ENCODE data around the gene BDH2.

Gene BDH2

DNA sequence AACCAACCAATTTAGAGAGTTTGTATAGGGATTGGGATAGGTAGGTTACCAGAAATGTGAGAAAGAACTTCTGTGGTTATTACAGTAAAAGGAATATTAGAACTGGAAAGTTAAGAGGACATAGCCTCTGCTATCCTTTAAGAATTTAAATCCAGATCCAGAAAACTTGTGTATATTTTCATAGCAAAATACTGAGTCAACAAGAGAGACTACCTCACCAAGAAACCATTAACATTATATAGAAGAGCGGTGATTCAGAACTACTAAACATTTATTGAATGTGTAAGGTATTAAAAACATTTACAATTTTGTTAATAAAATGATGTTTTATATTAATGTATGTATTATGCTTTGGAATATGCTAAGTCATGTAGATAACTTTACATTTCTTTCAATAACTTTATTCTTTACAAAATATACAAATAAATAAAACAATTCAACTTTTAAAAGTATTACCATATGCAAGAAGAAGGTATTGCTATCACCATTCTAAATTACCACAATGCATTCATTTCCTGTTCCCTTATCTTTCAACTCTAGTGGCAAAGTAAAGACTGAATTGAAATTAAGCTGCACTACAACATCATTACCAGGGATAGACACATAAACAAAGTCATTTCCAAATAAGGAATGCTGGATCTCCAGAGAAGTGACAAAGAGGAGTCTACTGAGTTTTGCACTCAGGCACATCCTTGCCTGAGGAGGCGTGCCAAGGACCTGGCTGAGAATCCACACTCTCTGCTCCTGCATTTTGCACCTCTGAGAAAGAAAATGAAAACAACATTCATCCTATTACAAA is 6.1 kb upstream of the BDH2 start:
- no peak overlapping the region for H3K4me3 ChIP-seq (ENCODE audit: extremely low read depth, insufficient read depth, low read length, poor library complexity, severe bottlenecking)
- peaks cover 38% of the 10 kb centered on the region for H3K36me3 ChIP-seq (ENCODE audit: control insufficient read depth, insufficient read depth, low read length)
- no peaks in the 10 kb centered on the region for H3K4me1 ChIP-seq (ENCODE audit: control insufficient read depth, insufficient read depth, low read length, poor library complexity, severe bottlenecking)
- H3K27ac ChIP-seq (ENCODE audit: low read depth, low read length, severe bottlenecking): no peak overlapping the region
- WGBS, 2 experiments (ENCODE audit: insufficient coverage in 2 of 2): no CpG with 5 or more reads among the region's 2 CpGs
- no peaks in the 10 kb centered on the region for H3K9me3 ChIP-seq (ENCODE audit: control insufficient read depth, low read length)

DNA sequence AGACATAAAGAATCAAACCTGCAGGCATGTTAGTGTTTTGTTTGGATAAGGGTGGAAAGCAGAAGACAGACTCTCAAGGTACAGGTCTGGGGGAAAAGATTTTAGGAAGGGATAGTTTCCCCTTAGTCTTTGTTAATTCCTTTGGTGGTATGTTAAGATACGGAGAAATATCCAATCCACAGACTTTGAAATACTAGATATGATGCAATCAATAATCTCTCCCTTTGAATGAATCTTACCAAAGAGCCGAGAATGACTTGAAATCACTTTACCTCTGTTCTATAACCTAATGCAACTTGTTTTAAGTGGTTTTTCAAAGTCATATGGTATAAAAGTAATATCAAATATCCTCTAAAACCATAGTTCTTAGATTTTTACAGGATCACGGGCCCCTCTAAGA is 5.3 kb upstream of the BDH2 start:
- Histone ChIP-seq H3K36me3 (ENCODE audit: control insufficient read depth, insufficient read depth, low read length) (peaks cover 29% of the 10 kb centered on the region), H3K9me3 (ENCODE audit: control insufficient read depth, low read length) (no peaks in the 10 kb centered on the region), H3K4me1 (ENCODE audit: control insufficient read depth, insufficient read depth, low read length, poor library complexity, severe bottlenecking) (no peaks in the 10 kb centered on the region), H3K4me3 (ENCODE audit: extremely low read depth, insufficient read depth, low read length, poor library complexity, severe bottlenecking) (no peak overlapping the region), H3K27ac (ENCODE audit: low read depth, low read length, severe bottlenecking) (no peak overlapping the region)
- no CpG with 5 or more reads among the region's 3 CpGs for WGBS, 2 experiments (ENCODE audit: insufficient coverage in 2 of 2)

DNA sequence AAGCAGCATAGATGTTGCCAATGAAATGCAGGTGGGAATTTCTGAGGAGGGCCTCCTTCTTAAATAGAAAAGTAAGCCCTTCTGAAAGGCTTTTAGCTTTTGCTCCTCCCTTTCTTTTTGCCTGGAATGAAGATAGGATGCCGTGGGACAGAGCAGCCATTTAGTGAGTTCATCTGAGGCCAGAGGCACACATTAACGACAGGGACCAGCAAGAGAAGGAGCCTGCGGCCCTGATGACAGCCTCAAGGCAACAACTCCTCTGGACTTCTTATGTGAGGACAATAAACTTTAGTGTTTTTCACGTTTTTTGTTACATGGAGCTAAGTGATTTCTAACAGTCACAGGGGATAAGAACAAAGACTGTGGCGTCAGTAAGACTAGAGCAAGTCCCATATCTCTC is 1.1 kb upstream of the BDH2 start:
- 62 to 83% methylated on average over 2 to 5 of the region's 5 CpGs for WGBS, 2 experiments (ENCODE audit: insufficient coverage in 2 of 2)
- Histone ChIP-seq H3K4me3 (ENCODE audit: extremely low read depth, insufficient read depth, low read length, poor library complexity, severe bottlenecking) (no peak overlapping the region), H3K36me3 (ENCODE audit: control insufficient read depth, insufficient read depth, low read length) (no peaks in the 10 kb centered on the region), H3K9me3 (ENCODE audit: control insufficient read depth, low read length) (no peaks in the 10 kb centered on the region), H3K4me1 (ENCODE audit: control insufficient read depth, insufficient read depth, low read length, poor library complexity, severe bottlenecking) (peaks cover 2% of the 10 kb centered on the region), H3K27ac (ENCODE audit: low read depth, low read length, severe bottlenecking) (no peak overlapping the region)

DNA sequence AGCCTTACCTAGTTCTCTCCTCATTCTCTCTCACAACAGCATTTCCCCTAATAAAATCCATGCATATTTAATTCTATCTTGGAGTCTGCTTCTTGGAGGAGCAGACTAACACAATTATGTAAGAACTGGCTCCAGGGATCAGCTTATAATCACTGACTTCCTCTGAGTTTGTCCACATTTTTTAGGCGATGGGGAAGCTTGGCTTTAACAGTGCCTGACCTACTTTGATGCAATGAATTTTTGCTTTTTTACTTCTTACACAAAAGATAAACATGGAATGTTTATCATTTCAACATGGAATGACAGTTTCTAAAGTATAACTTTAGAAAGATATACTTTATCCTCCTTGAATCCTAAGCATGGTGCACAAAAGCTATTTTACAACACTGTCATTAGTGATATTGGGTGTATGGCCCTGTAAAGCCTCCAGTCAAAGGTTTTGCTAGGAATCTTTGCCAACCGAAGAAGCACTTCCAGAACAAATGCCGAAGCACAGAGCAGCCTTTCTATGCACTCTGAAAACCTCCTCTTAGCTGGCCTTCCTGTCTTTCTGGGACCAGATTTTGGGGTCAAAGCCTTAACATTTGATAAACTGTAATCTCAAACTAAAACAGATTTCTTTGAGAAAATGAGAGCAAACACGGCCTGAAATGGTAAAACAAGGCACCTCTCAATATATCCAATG is 736 bp downstream of the BDH2 start:
- Histone ChIP-seq H3K9me3 (ENCODE audit: control insufficient read depth, low read length) (no peaks in the 10 kb centered on the region), H3K36me3 (ENCODE audit: control insufficient read depth, insufficient read depth, low read length) (no peaks in the 10 kb centered on the region), H3K4me1 (ENCODE audit: control insufficient read depth, insufficient read depth, low read length, poor library complexity, severe bottlenecking) (peaks cover 5% of the 10 kb centered on the region), H3K4me3 (ENCODE audit: extremely low read depth, insufficient read depth, low read length, poor library complexity, severe bottlenecking) (peak overlapping the region; percentile 48), H3K27ac (ENCODE audit: low read depth, low read length, severe bottlenecking) (peak overlapping the region; percentile 20)
- WGBS, 2 experiments (ENCODE audit: insufficient coverage in 2 of 2): 14 to 78% methylated on average over 1 to 2 of the region's 4 CpGs

DNA sequence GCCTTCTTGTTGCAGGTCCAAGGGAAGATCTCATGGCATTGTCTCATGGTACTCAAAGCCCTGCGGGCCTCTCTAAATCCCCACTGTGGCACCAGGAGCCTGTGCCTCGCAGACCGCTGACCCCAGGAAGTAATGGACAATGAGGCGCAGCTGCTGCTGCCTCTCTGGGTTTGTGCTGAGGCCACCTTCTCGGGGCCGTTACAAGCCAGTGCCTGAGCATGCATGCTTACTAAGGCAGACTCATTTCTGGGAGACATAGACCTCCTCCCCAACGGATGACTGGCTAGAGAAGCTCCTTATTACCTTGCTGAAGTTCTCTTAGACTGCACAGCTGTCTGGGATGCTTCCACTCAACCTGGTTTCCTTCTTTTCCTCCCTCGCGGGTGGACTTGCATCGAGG is 1.3 kb downstream of the BDH2 start:
- Histone ChIP-seq H3K9me3 (ENCODE audit: control insufficient read depth, low read length) (no peaks in the 10 kb centered on the region), H3K4me3 (ENCODE audit: extremely low read depth, insufficient read depth, low read length, poor library complexity, severe bottlenecking) (no peak overlapping the region), H3K4me1 (ENCODE audit: control insufficient read depth, insufficient read depth, low read length, poor library complexity, severe bottlenecking) (peaks cover 5% of the 10 kb centered on the region), H3K36me3 (ENCODE audit: control insufficient read depth, insufficient read depth, low read length) (no peaks in the 10 kb centered on the region), H3K27ac (ENCODE audit: low read depth, low read length, severe bottlenecking) (no peak overlapping the region)
- WGBS, 2 experiments (ENCODE audit: insufficient coverage in 2 of 2): 89 to 94% methylated on average over 10 of the region's 10 CpGs

DNA sequence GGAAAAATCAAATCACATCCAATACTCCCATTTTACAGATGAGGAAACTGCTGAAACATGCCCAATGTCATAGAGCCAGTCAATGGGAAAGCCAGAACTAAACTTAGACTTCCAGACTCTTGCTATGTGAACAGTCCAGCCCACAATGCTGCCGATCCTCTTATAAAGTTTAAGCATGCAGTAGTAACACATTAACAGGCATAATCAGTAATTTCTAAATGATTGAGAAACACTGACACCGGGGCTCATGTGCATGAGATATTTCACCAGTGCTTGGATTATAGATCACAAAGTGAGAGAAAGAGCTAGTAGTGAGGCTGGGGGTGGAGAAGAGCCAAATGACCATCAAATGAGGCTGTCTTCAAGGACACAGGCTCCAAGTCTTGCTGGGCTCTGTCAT is 2.5 kb downstream of the BDH2 start:
- H3K9me3 ChIP-seq (ENCODE audit: control insufficient read depth, low read length): no peaks in the 10 kb centered on the region
- H3K36me3 ChIP-seq (ENCODE audit: control insufficient read depth, insufficient read depth, low read length): peaks cover 6% of the 10 kb centered on the region
- 93 to 100% methylated on average over 1 to 2 of the region's 2 CpGs for WGBS, 2 experiments (ENCODE audit: insufficient coverage in 2 of 2)
- peaks cover 5% of the 10 kb centered on the region for H3K4me1 ChIP-seq (ENCODE audit: control insufficient read depth, insufficient read depth, low read length, poor library complexity, severe bottlenecking)
- no peak overlapping the region for H3K27ac ChIP-seq (ENCODE audit: low read depth, low read length, severe bottlenecking)
- no peak overlapping the region for H3K4me3 ChIP-seq (ENCODE audit: extremely low read depth, insufficient read depth, low read length, poor library complexity, severe bottlenecking)

DNA sequence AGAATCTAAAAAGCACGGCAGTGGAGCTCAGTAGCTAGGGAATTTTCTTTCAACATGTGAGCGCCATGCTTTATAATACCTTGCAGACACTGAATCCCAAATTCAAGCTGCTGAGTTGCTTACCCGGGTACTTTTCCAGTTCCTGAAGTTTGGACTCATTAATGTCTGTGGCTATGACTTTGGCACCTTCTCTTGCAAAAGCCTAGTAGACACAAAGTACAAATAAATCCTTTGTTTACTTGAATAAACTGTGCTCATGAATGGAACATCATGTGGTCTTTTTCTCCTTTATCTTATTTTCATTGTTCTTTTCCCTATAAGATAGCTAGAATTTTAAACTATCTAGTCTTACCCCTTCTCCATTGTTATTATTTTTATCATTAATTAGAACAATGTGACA is 4.6 kb downstream of the BDH2 start:
- no peak overlapping the region for H3K4me3 ChIP-seq (ENCODE audit: extremely low read depth, insufficient read depth, low read length, poor library complexity, severe bottlenecking)
- no peak overlapping the region for H3K27ac ChIP-seq (ENCODE audit: low read depth, low read length, severe bottlenecking)
- H3K4me1 ChIP-seq (ENCODE audit: control insufficient read depth, insufficient read depth, low read length, poor library complexity, severe bottlenecking): peaks cover 5% of the 10 kb centered on the region
- no peaks in the 10 kb centered on the region for H3K9me3 ChIP-seq (ENCODE audit: control insufficient read depth, low read length)
- H3K36me3 ChIP-seq (ENCODE audit: control insufficient read depth, insufficient read depth, low read length): peaks cover 19% of the 10 kb centered on the region
- WGBS, 2 experiments (ENCODE audit: insufficient coverage in 2 of 2): 84 to 100% methylated on average over 2 to 3 of the region's 3 CpGs

DNA sequence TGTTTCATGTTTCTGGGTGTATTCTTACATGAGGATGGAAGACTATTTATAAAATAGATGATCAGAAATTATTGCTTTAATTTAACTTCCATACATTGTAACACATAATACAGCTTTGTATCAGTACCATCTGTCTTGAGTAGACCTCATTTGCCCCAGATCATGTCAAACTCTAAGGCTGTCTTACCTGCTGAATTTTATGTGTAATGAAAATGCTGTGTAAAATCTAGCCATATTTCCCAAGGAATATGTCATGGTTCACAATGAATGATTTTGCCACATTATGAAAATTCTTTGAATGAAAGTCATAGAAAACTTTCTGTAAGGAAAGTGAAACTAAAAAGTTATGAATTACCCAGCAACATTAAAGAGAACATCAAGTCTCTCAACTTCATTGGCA is 7.4 kb downstream of the BDH2 start:
- H3K4me1 ChIP-seq (ENCODE audit: control insufficient read depth, insufficient read depth, low read length, poor library complexity, severe bottlenecking): peaks cover 5% of the 10 kb centered on the region
- no peaks in the 10 kb centered on the region for H3K9me3 ChIP-seq (ENCODE audit: control insufficient read depth, low read length)
- H3K36me3 ChIP-seq (ENCODE audit: control insufficient read depth, insufficient read depth, low read length): peaks cover 45% of the 10 kb centered on the region
- H3K4me3 ChIP-seq (ENCODE audit: extremely low read depth, insufficient read depth, low read length, poor library complexity, severe bottlenecking): no peak overlapping the region
- H3K27ac ChIP-seq (ENCODE audit: low read depth, low read length, severe bottlenecking): no peak overlapping the region

DNA sequence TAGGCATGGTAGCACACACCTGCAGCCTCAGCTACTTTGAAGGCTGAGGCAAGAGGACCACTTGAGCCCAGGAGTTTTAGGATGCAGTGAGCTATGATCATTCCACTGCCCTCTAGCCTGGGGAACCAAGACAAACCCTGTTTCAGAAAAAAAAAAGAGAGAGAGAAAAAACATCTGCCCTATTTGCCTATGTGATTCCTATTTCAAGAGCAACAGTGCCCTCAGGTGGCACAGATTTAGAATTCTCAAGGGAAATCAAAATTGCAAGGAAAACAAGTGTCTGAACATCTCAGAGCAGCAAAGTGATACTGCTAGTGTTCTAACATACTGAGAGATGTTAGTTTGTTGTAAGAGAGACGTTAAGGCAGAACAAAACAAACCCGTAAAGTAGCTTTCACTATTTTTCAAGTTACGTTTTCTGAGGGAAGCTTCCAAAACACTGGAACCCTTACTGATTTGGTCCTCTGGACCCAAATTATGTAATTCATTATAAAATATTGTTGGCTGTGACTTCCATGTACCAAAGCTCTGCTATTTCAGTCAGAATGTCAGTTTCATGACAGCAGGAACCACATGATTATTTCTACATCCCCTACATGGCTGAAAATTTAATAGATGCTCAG is 7.9 kb downstream of the BDH2 start:
- Histone ChIP-seq H3K4me3 (ENCODE audit: extremely low read depth, insufficient read depth, low read length, poor library complexity, severe bottlenecking) (no peak overlapping the region), H3K4me1 (ENCODE audit: control insufficient read depth, insufficient read depth, low read length, poor library complexity, severe bottlenecking) (peaks cover 5% of the 10 kb centered on the region), H3K9me3 (ENCODE audit: control insufficient read depth, low read length) (no peaks in the 10 kb centered on the region), H3K36me3 (ENCODE audit: control insufficient read depth, insufficient read depth, low read length) (peaks cover 50% of the 10 kb centered on the region), H3K27ac (ENCODE audit: low read depth, low read length, severe bottlenecking) (no peak overlapping the region)
- 75% methylated on average over 3 of the region's 3 CpGs; no CpG with 5 or more reads in 1 of the 2 experiments for WGBS, 2 experiments (ENCODE audit: insufficient coverage in 2 of 2)

DNA sequence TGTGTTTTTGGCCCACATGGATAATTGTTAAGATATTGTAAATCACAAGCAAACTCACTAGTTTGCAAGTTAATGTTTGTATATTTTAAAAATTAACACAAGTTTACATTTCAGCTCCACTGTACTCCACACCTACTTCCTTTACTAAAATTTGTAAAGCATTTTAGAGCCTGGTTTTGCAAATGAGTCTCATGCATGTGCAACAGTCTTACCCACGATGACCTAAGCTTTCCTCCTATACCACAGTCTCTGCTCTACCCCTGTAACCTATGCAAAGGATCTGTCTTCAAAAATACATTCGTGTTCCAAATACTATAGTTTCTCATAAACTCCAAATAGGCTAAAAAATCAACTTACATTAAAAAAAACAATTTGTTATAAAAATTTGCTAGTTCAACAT is 10.2 kb downstream of the BDH2 start:
- Histone ChIP-seq H3K27ac (ENCODE audit: low read depth, low read length, severe bottlenecking) (no peak overlapping the region), H3K9me3 (ENCODE audit: control insufficient read depth, low read length) (no peaks in the 10 kb centered on the region), H3K4me1 (ENCODE audit: control insufficient read depth, insufficient read depth, low read length, poor library complexity, severe bottlenecking) (no peaks in the 10 kb centered on the region), H3K36me3 (ENCODE audit: control insufficient read depth, insufficient read depth, low read length) (peaks cover 65% of the 10 kb centered on the region), H3K4me3 (ENCODE audit: extremely low read depth, insufficient read depth, low read length, poor library complexity, severe bottlenecking) (no peak overlapping the region)
- WGBS, 2 experiments (ENCODE audit: insufficient coverage in 2 of 2): 80 to 100% methylated on average over 2 of the region's 2 CpGs

DNA sequence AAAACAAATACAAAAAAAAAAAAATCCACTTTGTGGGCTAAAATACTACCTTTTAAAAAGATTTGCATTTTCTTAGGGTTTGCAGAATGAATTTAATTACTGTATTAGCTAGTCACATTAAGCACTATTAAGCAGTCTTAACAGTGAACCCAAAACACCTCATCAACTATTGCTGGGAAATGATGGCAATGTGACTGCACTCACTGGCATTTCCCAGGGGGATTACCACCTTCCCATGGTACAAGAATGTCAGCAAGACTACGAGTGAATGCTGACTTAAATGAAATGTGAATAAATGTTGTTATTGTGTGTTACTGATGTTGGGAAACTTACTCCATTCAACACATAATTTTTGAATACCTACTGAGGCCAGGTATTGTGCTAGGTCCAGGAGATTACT is 13.1 kb downstream of the BDH2 start:
- no peaks in the 10 kb centered on the region for H3K9me3 ChIP-seq (ENCODE audit: control insufficient read depth, low read length)
- H3K4me1 ChIP-seq (ENCODE audit: control insufficient read depth, insufficient read depth, low read length, poor library complexity, severe bottlenecking): no peaks in the 10 kb centered on the region
- peaks cover 56% of the 10 kb centered on the region for H3K36me3 ChIP-seq (ENCODE audit: control insufficient read depth, insufficient read depth, low read length)
- WGBS, 2 experiments (ENCODE audit: insufficient coverage in 2 of 2): no CpG with 5 or more reads among the region's 1 CpG
- no peak overlapping the region for H3K4me3 ChIP-seq (ENCODE audit: extremely low read depth, insufficient read depth, low read length, poor library complexity, severe bottlenecking)
- H3K27ac ChIP-seq (ENCODE audit: low read depth, low read length, severe bottlenecking): no peak overlapping the region

All from mesodermal cell (in vitro differentiated cells).